ENCODE data around the gene SAP30L. TPM values are rescaled to one million over a fixed set of nuclear protein-coding genes. Genes with fewer than 3 reads are reported as not detected.

SAP30L gene
- total RNA-seq, 4 donors from 2014 or later, result 26.3 to 47.1 (median 33.1) TPM

DNA sequence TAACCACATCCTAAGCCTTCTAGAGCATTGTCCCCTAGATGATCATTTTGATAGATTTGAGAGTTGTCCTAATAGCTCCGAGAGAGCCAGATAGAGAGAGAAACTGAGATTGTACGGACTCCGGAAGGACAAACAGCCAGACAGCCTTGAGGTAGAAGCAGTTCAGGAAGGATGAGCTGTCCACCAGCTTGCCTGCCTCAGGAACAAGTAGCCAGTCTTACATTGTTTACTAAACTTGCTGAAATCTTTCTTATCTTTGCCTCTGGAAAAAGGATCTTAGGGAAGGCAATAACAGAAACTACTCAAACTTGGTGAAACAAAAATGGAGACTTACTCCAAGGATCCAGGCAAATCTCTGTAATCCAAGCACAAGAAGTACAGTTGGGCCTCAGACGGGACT, 39.0 kb upstream of the SAP30L start:
- 94 to 100% methylated on average over 3 to 4 of the region's 4 CpGs for WGBS, 2 donors (ENCODE audit: low coverage in 1 of 2)
- Histone ChIP-seq H3K27ac (no peak overlapping the region), H3K27me3 (no peaks in the 10 kb centered on the region), H3K4me1 (peaks cover 4 to 10% (median 9%) of the 10 kb centered on the region in 4 donors), H3K36me3 (no peaks in the 10 kb centered on the region), H3K4me3 (no peak overlapping the region), H3K9me3 (no peaks in the 10 kb centered on the region)
- TF ChIP-seq POLR2AphosphoS5 (IDR thresholded peaks at IDR 0.05) (no peak), POLR2A (IDR thresholded peaks at IDR 0.05) (no peak), EP300 (IDR thresholded peaks at IDR 0.05; ENCODE audit: low read depth) (no peak)
- TF ChIP-seq, protein P1, sequence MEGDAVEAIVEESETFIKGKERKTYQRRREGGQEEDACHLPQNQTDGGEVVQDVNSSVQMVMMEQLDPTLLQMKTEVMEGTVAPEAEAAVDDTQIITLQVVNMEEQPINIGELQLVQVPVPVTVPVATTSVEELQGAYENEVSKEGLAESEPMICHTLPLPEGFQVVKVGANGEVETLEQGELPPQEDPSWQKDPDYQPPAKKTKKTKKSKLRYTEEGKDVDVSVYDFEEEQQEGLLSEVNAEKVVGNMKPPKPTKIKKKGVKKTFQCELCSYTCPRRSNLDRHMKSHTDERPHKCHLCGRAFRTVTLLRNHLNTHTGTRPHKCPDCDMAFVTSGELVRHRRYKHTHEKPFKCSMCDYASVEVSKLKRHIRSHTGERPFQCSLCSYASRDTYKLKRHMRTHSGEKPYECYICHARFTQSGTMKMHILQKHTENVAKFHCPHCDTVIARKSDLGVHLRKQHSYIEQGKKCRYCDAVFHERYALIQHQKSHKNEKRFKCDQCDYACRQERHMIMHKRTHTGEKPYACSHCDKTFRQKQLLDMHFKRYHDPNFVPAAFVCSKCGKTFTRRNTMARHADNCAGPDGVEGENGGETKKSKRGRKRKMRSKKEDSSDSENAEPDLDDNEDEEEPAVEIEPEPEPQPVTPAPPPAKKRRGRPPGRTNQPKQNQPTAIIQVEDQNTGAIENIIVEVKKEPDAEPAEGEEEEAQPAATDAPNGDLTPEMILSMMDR (IDR thresholded peaks at IDR 0.05), result no peak
- in situ Hi-C loops (cut with MboI; ENCODE audit: low pct_ligation_motif_present in 1 of 4, low pct_unique_long_range_greater_than_20kb in 1 of 4, low sequenced_read_pairs in 3 of 4), result loop anchor here (5.0 to 25.0 kb wide), 3 partner anchors 220 to 340 kb away; partner anchors contain the start of gene GALNT10 (in 2 of the 4)
- intact Hi-C loops (cut with DNase I; ENCODE audit: low total_unique reads), result loop anchor here (5.0 kb wide), 1 partner anchor 335 kb away; no protein-coding TSS in a partner anchor
- DNase-seq, result no peak

DNA sequence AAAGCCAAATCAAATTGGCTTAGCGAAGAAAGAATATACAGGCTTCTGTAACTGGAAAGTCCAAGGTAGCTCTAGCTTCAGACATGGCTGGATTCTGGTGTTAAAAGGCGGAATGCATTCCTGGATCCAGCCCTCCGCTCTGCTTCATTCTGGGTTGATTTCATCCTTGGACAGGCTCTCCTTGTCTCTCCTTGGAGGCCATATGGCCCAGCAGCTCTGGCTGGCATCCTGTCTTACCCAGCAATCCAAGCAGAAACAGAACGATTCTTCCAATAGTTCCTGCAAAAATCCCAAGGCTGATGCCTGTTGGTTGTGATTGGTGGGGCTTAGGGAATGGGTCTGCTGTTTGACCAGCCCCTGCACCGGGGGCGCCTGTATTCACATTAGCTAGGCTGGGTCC, 37.0 kb upstream of the SAP30L start:
- Histone ChIP-seq H3K4me3 (no peak overlapping the region), H3K36me3 (no peaks in the 10 kb centered on the region), H3K27ac (no peak overlapping the region), H3K4me1 (peaks cover 4 to 10% (median 9%) of the 10 kb centered on the region in 4 donors), H3K9me3 (no peaks in the 10 kb centered on the region), H3K27me3 (no peaks in the 10 kb centered on the region)
- 86 to 90% methylated on average over 3 to 6 of the region's 6 CpGs for WGBS, 2 donors (ENCODE audit: low coverage in 1 of 2)
- no peak for DNase-seq
- in situ Hi-C loops (cut with MboI; ENCODE audit: low pct_ligation_motif_present in 1 of 4, low pct_unique_long_range_greater_than_20kb in 1 of 4, low sequenced_read_pairs in 3 of 4) (loop anchor here (5.0 to 25.0 kb wide), 3 partner anchors 222 to 342 kb away; partner anchors contain the start of gene GALNT10 (in 2 of the 4)), intact Hi-C loops (cut with DNase I; ENCODE audit: low total_unique reads) (loop anchor here (5.0 kb wide), 1 partner anchor 337 kb away; no protein-coding TSS in a partner anchor)
- TF ChIP-seq, protein P1 (IDR thresholded peaks at IDR 0.05), result no peak
- TF ChIP-seq POLR2A (IDR thresholded peaks at IDR 0.05), result no peak
- no peak for TF ChIP-seq POLR2AphosphoS5 (IDR thresholded peaks at IDR 0.05)
- TF ChIP-seq EP300 (IDR thresholded peaks at IDR 0.05; ENCODE audit: low read depth), result no peak

DNA sequence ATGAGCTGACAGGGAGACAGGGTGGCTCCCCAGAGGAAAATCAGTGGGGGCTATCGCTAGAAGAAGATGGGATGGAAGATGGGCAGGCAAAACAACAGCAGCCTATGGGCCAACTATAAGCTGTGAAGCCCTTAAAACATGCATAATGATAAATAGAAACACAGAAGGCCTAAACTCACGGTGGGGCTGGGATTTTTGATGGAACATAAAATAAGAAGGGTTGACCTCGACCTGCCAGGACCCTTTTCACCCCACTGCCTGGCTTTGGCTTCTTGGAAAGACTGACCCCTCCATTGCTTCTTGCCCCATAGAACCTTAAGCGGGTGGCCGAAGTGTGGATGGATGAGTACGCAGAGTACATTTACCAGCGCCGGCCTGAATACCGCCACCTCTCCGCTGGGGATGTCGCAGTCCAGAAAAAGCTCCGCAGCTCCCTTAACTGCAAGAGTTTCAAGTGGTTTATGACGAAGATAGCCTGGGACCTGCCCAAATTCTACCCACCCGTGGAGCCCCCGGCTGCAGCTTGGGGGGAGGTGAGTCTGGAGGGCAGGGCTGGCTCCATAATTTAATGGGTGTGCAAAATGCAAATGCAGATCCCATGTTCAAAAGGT, 36.5 kb upstream of the SAP30L start:
- TF ChIP-seq POLR2AphosphoS5 (IDR thresholded peaks at IDR 0.05) (no peak), POLR2A (IDR thresholded peaks at IDR 0.05) (no peak), EP300 (IDR thresholded peaks at IDR 0.05; ENCODE audit: low read depth) (no peak)
- TF ChIP-seq, protein P1 (IDR thresholded peaks at IDR 0.05), result no peak
- Histone ChIP-seq H3K4me3 (no peak overlapping the region), H3K27ac (no peak overlapping the region), H3K9me3 (no peaks in the 10 kb centered on the region), H3K4me1 (peaks cover 4 to 10% (median 9%) of the 10 kb centered on the region in 4 donors), H3K36me3 (no peaks in the 10 kb centered on the region), H3K27me3 (no peaks in the 10 kb centered on the region)
- no peak for DNase-seq
- intact Hi-C loops (cut with DNase I; ENCODE audit: low total_unique reads) (loop anchor here (5.0 kb wide), 1 partner anchor 337 kb away; no protein-coding TSS in a partner anchor), in situ Hi-C loops (cut with MboI; ENCODE audit: low pct_ligation_motif_present in 1 of 4, low pct_unique_long_range_greater_than_20kb in 1 of 4, low sequenced_read_pairs in 3 of 4) (loop anchor here (5.0 to 25.0 kb wide), 3 partner anchors 222 to 342 kb away; partner anchors contain the start of gene GALNT10 (in 2 of the 4))
- 93 to 95% methylated on average over 7 to 15 of the region's 15 CpGs for WGBS, 2 donors (ENCODE audit: low coverage in 1 of 2)

DNA sequence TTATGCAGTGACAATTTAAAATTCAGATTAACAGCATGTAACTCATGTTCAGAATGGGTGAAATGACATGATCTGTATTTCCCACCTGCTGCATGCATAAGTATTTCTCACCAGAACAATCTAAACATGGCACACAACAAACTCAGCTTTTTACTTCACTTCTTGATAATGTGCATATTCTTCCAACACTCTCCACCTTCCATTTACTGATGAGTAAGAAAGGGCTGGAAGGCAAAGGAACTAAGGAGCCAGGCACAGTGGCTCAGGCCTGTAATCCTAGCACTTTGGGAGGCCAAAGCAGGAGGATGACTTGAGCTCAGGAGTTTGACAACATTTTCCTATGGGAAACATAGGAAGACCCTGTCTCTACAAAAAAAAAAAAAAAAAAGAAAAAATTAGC, 35.8 kb upstream of the SAP30L start:
- Histone ChIP-seq H3K27me3 (no peaks in the 10 kb centered on the region), H3K4me3 (no peak overlapping the region), H3K4me1 (peaks cover under 1 to 6% (median 6%) of the 10 kb centered on the region in 4 donors), H3K27ac (no peak overlapping the region), H3K36me3 (no peaks in the 10 kb centered on the region), H3K9me3 (no peaks in the 10 kb centered on the region)
- TF ChIP-seq POLR2AphosphoS5 (IDR thresholded peaks at IDR 0.05) (no peak), EP300 (IDR thresholded peaks at IDR 0.05; ENCODE audit: low read depth) (no peak), POLR2A (IDR thresholded peaks at IDR 0.05) (no peak)
- TF ChIP-seq, protein P1 (IDR thresholded peaks at IDR 0.05), result no peak
- in situ Hi-C loops (cut with MboI; ENCODE audit: low pct_ligation_motif_present in 1 of 4, low pct_unique_long_range_greater_than_20kb in 1 of 4, low sequenced_read_pairs in 3 of 4) (loop anchor here in 2 of 4 donors (10.0 to 25.0 kb wide), 2 partner anchors 223 to 335 kb away; partner anchors contain the start of gene GALNT10 (in 2 of the 2)), intact Hi-C loops (cut with DNase I; ENCODE audit: low total_unique reads) (no loop called here)
- DNase-seq, result no peak

All from transverse colon (tissue), 4 donors.